ENCODE measurements around the gene FCSK.

GRCh38 chr16:70481929-70482536, 27.6 kb downstream of the FCSK start:
- TF ChIP-seq, protein P1, sequence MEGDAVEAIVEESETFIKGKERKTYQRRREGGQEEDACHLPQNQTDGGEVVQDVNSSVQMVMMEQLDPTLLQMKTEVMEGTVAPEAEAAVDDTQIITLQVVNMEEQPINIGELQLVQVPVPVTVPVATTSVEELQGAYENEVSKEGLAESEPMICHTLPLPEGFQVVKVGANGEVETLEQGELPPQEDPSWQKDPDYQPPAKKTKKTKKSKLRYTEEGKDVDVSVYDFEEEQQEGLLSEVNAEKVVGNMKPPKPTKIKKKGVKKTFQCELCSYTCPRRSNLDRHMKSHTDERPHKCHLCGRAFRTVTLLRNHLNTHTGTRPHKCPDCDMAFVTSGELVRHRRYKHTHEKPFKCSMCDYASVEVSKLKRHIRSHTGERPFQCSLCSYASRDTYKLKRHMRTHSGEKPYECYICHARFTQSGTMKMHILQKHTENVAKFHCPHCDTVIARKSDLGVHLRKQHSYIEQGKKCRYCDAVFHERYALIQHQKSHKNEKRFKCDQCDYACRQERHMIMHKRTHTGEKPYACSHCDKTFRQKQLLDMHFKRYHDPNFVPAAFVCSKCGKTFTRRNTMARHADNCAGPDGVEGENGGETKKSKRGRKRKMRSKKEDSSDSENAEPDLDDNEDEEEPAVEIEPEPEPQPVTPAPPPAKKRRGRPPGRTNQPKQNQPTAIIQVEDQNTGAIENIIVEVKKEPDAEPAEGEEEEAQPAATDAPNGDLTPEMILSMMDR (IDR thresholded peaks at IDR 0.05) = no peak
- no peak for TF ChIP-seq POLR2A (IDR thresholded peaks at IDR 0.05)

All from body of pancreas (tissue), 4 donors.